Lower leg skin (tissue), 3 donors: Measurements from ENCODE around the gene E2F2.

Source experiments
- CTCF ChIP-seq, 3 donors: fragments of 450-650 bp; IDR thresholded peaks; one replicate each; pipeline ENCODE4 v1.5.1; 2016; ENCODE audit warnings: antibody characterized with exemption in 3 of 3, mild to moderate bottlenecking in 3 of 3, moderate library complexity in 2 of 3
- POLR2A ChIP-seq, 2 donors: fragments of 450-650 bp; IDR thresholded peaks; one replicate each; pipeline ENCODE4 v1.6.1; 2016 to 2017; ENCODE audit warnings: antibody characterized with exemption in 2 of 2, mild to moderate bottlenecking in 1 of 2, moderate library complexity in 1 of 2

GRCh38 chr1:23561076-23561812 lies 30.2 kb upstream of the E2F2 start:
- no peak for TF ChIP-seq CTCF (IDR thresholded peaks at IDR 0.05)
- TF ChIP-seq POLR2A (IDR thresholded peaks at IDR 0.05): no peak
